Measurements from ENCODE around the gene SART1.
A peak's percentile ranks its signal among the peaks of the same experiment; 100 is the strongest.

SART1 gene

GRCh38 chr11:65968600-65969482 is 7.3 kb downstream of the SART1 start:
- DNase-seq, result no peak

- no peak for DNase-seq
These were observed 10.6 kb downstream of the SART1 start for GRCh38 chr11:65972116-65972515.

GRCh38 chr11:65973439-65974110 is 12.0 kb downstream of the SART1 start:
- no peak for DNase-seq

GRCh38 chr11:65975771-65976170 is 14.2 kb downstream of the SART1 start:
- no peak for DNase-seq

GRCh38 chr11:65976216-65977176 is 15.0 kb downstream of the SART1 start:
- DNase-seq, result no peak

- DNase-seq, result no peak
These were observed 16.3 kb downstream of the SART1 start for GRCh38 chr11:65977621-65978390.

GRCh38 chr11:65978391-65979238 is 17.1 kb downstream of the SART1 start:
- no peak for DNase-seq

DNA sequence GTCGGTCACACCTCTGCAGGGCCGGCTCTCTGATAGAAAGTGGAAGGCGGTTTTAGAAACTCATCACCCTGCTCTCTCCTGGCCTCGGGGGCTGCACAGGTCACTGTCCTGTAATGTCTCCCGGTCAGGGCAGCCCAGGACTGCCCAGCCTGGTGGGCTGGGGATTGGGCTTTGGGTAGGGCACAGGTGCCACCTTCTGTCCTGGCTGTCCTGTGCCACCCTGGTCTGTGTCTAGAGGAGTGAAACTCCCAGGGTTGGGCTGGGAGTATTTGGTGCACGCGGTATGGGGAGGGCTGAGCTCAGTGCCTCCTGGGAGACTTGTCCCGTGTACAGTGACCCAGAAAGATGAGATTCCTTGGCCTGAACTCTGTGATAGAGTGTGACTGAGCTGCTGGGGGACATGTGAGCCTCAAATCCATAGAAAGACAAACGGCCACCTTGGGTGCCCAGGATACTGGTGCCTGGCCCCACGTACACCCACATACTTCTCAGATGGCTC is 17.8 kb downstream of the SART1 start:
- no peak for DNase-seq

- DNase-seq, result no peak
These were observed 19.7 kb downstream of the SART1 start for GRCh38 chr11:65981101-65981740.

GRCh38 chr11:65981972-65982823 is 20.7 kb downstream of the SART1 start:
- DNase-seq, result no peak

GRCh38 chr11:65982824-65983588 is 21.5 kb downstream of the SART1 start:
- DNase-seq, result no peak

- DNase-seq, result no peak
These were observed 22.1 kb downstream of the SART1 start for GRCh38 chr11:65983589-65983987.

- DNase-seq, result no peak
These were observed 25.8 kb downstream of the SART1 start for GRCh38 chr11:65987336-65987735.

DNA sequence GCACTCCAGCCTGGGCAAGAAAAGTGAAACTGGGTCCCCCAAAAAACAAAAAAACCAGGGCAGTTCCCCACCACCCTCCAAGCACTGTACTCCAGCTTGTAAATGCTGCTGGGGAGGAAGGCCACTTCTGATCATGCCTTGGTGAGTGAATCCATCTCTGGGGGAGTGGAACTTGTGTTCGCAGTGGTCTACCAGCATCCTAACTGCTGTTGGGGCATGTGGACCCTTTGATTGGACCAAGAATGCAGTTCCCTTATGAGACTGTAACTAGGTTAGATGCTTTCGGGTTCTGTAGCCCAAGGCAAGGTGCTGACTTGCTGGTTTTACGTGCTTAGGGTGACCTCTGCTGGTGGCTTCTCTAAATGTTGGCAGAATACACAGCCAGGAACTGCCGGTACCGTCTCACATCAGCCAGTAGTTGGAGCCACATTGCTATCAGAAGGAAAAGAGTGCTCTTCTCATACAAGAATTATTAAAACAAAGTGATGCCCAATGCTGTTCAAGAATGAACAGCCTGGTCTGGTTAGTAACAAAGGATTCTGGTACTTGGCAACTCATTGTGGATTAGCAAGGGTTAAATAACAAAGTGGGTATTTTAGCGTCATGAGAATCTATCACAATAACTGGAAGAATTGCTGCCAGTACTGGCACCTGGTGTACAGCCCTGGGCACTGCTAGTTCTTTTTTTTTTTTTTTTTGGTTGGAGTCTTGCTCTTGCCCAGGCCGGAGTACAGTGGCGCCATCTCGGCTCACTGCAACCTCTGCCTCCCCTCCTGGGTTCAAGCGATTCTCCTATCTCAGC is 27.5 kb downstream of the SART1 start:
- peak; percentile 88 to 95 for DNase-seq

DNA sequence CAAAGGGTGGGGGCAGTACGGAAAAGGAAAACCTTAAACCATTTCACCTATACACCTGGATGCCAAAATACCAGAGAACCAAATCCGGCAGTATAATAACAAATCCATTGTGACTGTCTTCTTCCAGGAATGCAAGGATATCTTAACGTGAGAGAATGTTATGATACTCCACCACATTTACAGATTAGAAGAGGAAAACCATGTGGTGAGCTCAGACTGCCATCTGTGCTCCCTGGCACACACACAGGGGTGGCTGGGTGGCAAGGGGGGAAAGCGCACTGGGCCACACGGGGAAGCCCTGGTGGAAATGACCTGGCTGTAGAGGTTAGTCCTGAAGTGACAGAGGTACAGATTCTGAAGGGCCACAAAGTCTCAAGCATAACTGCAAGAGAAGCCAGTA is 30.5 kb downstream of the SART1 start:
- DNase-seq, result no peak

GRCh38 chr11:65997286-65997685 is 35.8 kb downstream of the SART1 start:
- no peak for DNase-seq

DNA sequence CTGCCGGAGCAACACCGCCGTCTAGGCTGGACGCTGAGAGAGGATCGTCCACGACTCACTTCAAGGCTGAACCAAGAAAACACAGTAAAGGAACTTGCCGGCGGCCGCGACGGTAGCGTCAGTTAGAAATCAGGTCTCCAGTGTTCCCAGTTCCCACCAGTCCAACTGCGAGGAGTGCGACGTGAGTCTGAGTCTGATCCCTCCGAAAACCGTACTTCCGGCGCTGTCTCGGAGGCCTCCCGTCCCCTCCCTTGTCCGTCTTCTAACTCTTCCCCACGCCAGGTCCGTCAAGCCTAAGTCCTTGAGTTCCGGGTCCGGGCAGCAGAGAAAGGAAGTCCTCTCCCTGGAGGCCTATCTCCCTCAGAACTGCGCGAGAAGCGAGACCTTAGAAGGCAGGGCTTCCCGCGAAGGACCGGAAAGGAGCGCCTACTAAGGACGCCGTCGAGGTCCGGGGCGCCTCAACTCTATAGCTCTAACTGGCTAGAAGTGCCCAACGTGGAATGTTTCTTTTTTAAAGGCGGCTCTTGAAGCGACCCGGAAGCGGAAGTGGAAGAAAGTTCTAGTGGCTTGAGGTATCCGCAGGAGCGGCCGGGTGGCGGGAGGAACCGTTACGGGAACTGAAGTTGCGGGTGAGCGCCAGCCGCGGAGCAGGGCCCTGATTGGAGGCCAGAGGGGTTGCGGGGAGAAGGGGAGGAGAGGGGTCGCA is 40.6 kb downstream of the SART1 start, which contains the start of the genes BANF1 and EIF1AD:
TSS of gene BANF1 (plus strand) at position 562 of the 706 bp plus-strand sequence. CDS start 748 bp downstream, outside the sequence.
TSS of gene EIF1AD (minus strand) at position 216 of the 706 bp plus-strand sequence. CDS start 1,768 bp downstream, outside the sequence.
- DNase-seq, result peak; percentile 97 to 98

Measured in hippocampal formation (tissue), 2 donors.